Measurements from ENCODE around the gene GATAD2A. TPM values are rescaled to one million over a fixed set of nuclear protein-coding genes. Genes with fewer than 3 reads are reported as not detected.

The GATAD2A gene
- total RNA-seq, 2 experiments from 2014 or later = 104 to 107 TPM

GRCh38 chr19:19541616-19542015, 136.1 kb downstream of the GATAD2A start:
- Histone ChIP-seq H3K36me3 (ENCODE audit: insufficient read depth, low read length) (no peaks in the 10 kb centered on the region), H3K27me3 (ENCODE audit: control insufficient read depth in 1 of 2, insufficient read depth in 2 of 2, low read length in 2 of 2) (no peaks in the 10 kb centered on the region), H3K4me1 (ENCODE audit: insufficient read depth, low read length) (peaks cover 47% of the 10 kb centered on the region), H3K9me3 (ENCODE audit: control insufficient read depth in 1 of 2, insufficient read depth in 1 of 2, low read length in 2 of 2) (peaks cover 0 to 11% of the 10 kb centered on the region in 2 experiments), H3K4me3 (ENCODE audit: low read length) (peak overlapping the region; percentile 49), H3K27ac (ENCODE audit: low read depth in 1 of 2, low read length in 2 of 2) (no peak overlapping the region)
- Mint-ChIP-seq H3K4me3 (peak overlapping the region; percentile 82), H3K27me3 (no peaks in the 10 kb centered on the region), H3K4me1 (ENCODE audit: low read depth) (peaks cover 33% of the 10 kb centered on the region), H3K36me3 (ENCODE audit: low read depth) (no peaks in the 10 kb centered on the region), H3K9me3 (no peaks in the 10 kb centered on the region), H3K27ac (no peak overlapping the region)
- ATAC-seq (ENCODE audit: poor library complexity) (no peak), DNase-seq (no peak)
- TF ChIP-seq CTCF (IDR thresholded peaks at IDR 0.05) = no peak
- POLR2A ChIA-PET = interaction anchor here (0.6 to 1.6 kb wide), 4 partner anchors 9 to 126 kb away, joined by 3 to 6 read pairs (median 3); no protein-coding TSS in a partner anchor
- CTCF ChIA-PET = interaction anchor here (0.8 to 1.0 kb wide), 2 partner anchors 9 to 13 kb away, joined by 3 to 4 read pairs; no protein-coding TSS in a partner anchor
- intact Hi-C loops (cut with DNase I, micrococcal nuclease) = no loop called here

GRCh38 chr19:19542507-19542906, 137.0 kb downstream of the GATAD2A start:
- TF ChIP-seq CTCF (IDR thresholded peaks at IDR 0.05) = no peak
- Histone ChIP-seq H3K36me3 (ENCODE audit: insufficient read depth, low read length) (no peaks in the 10 kb centered on the region), H3K27ac (ENCODE audit: low read depth in 1 of 2, low read length in 2 of 2) (no peak overlapping the region), H3K27me3 (ENCODE audit: control insufficient read depth in 1 of 2, insufficient read depth in 2 of 2, low read length in 2 of 2) (no peaks in the 10 kb centered on the region), H3K9me3 (ENCODE audit: control insufficient read depth in 1 of 2, insufficient read depth in 1 of 2, low read length in 2 of 2) (peaks cover 0 to 11% of the 10 kb centered on the region in 2 experiments), H3K4me1 (ENCODE audit: insufficient read depth, low read length) (peaks cover 42% of the 10 kb centered on the region), H3K4me3 (ENCODE audit: low read length) (no peak overlapping the region)
- intact Hi-C loops (cut with DNase I, micrococcal nuclease) = no loop called here
- ATAC-seq (ENCODE audit: poor library complexity) (no peak), DNase-seq (no peak)
- CTCF ChIA-PET = no interaction called here
- Mint-ChIP-seq H3K27ac (no peak overlapping the region), H3K9me3 (no peaks in the 10 kb centered on the region), H3K36me3 (ENCODE audit: low read depth) (no peaks in the 10 kb centered on the region), H3K27me3 (no peaks in the 10 kb centered on the region), H3K4me1 (ENCODE audit: low read depth) (peaks cover 27% of the 10 kb centered on the region), H3K4me3 (no peak overlapping the region)
- POLR2A ChIA-PET = no interaction called here

GRCh38 chr19:19543101-19543500, 137.6 kb downstream of the GATAD2A start:
- ATAC-seq (ENCODE audit: poor library complexity) = no peak
- peaks cover 22% of the 10 kb centered on the region for H3K4me1 Mint-ChIP-seq (ENCODE audit: low read depth)
- Histone ChIP-seq H3K36me3 (ENCODE audit: insufficient read depth, low read length) (no peaks in the 10 kb centered on the region), H3K27me3 (ENCODE audit: control insufficient read depth in 1 of 2, insufficient read depth in 2 of 2, low read length in 2 of 2) (no peaks in the 10 kb centered on the region), H3K4me1 (ENCODE audit: insufficient read depth, low read length) (peaks cover 37% of the 10 kb centered on the region), H3K4me3 (ENCODE audit: low read length) (no peak overlapping the region), H3K9me3 (ENCODE audit: control insufficient read depth in 1 of 2, insufficient read depth in 1 of 2, low read length in 2 of 2) (peaks cover 0 to 11% of the 10 kb centered on the region in 2 experiments), H3K27ac (ENCODE audit: low read depth in 1 of 2, low read length in 2 of 2) (no peak overlapping the region)
- intact Hi-C loops (cut with DNase I, micrococcal nuclease) = no loop called here
- H3K4me3 Mint-ChIP-seq = no peak overlapping the region
- DNase-seq = no peak
- no peaks in the 10 kb centered on the region for H3K36me3 Mint-ChIP-seq (ENCODE audit: low read depth)
- no peak for TF ChIP-seq CTCF (IDR thresholded peaks at IDR 0.05)
- POLR2A ChIA-PET = no interaction called here
- CTCF ChIA-PET = no interaction called here
- no peak overlapping the region for H3K27ac Mint-ChIP-seq
- H3K9me3 Mint-ChIP-seq = no peaks in the 10 kb centered on the region
- no peaks in the 10 kb centered on the region for H3K27me3 Mint-ChIP-seq

Data from CD4-positive, alpha-beta T cell (primary cell).